ENCODE measurements around the gene RNF220.

- TF ChIP-seq SP1 (CRISPR knock-in tag; conservative IDR thresholded peaks at IDR 0.05), result no peak
- no peak for TF ChIP-seq IRF1 (CRISPR knock-in tag; IDR thresholded peaks at IDR 0.05)
- no peak for TF ChIP-seq GRHL2 (CRISPR knock-in tag; IDR thresholded peaks at IDR 0.05; ENCODE audit: insufficient replicate concordance, severe bottlenecking)
- no peak for TF ChIP-seq CTCF (IDR thresholded peaks at IDR 0.05)
- no peak for TF ChIP-seq TCF7 (CRISPR knock-in tag; IDR thresholded peaks at IDR 0.05; ENCODE audit: low read depth)
- no peak for TF ChIP-seq GTF2I (CRISPR knock-in tag; conservative IDR thresholded peaks at IDR 0.05)
- TF ChIP-seq ARID4B (CRISPR knock-in tag; IDR thresholded peaks at IDR 0.05; ENCODE audit: borderline replicate concordance), result no peak
- TF ChIP-seq CREM (CRISPR knock-in tag; IDR thresholded peaks at IDR 0.05), result no peak
- TF ChIP-seq ATF6 (CRISPR knock-in tag; IDR thresholded peaks at IDR 0.05), result no peak
- TF ChIP-seq E2F5 (CRISPR knock-in tag; IDR thresholded peaks at IDR 0.05), result no peak
- TF ChIP-seq CREB1 (CRISPR knock-in tag; IDR thresholded peaks at IDR 0.05), result no peak
- no peak for TF ChIP-seq USF2 (CRISPR knock-in tag; IDR thresholded peaks at IDR 0.05)
Observed at GRCh38 chr1:44415013-44415412, 10.0 kb downstream of the RNF220 start.

Measured in WTC11 (cell line).